Rectal smooth muscle tissue (tissue), 1 donor: ENCODE results near the gene CR1L.
"Not testable (repeated sequence)": the region's sequence is repeated elsewhere in the genome, so short reads cannot be mapped to it uniquely, and the experiment has no call there.

Experiments
- H3K27ac ChIP-seq: one replicate; pipeline ENCODE4 v1.7.0; 2013; ENCODE audit warnings: low read depth, low read length, inconsistent platforms
- H3K27me3 ChIP-seq: one replicate; pipeline ENCODE4 v1.7.0; 2013; ENCODE audit warnings: low read length; ENCODE audit not compliant: control insufficient read depth, insufficient read depth
- H3K36me3 ChIP-seq: one replicate; pipeline ENCODE4 v1.7.0; 2013; ENCODE audit warnings: low read length; ENCODE audit not compliant: control insufficient read depth, insufficient read depth
- H3K4me1 ChIP-seq: one replicate; pipeline ENCODE4 v1.7.0; 2013; ENCODE audit warnings: low read length; ENCODE audit not compliant: control insufficient read depth, insufficient read depth
- H3K4me3 ChIP-seq: one replicate; pipeline ENCODE4 v1.7.0; 2013; ENCODE audit warnings: low read length
- H3K9ac ChIP-seq: one replicate; pipeline ENCODE4 v1.7.0; 2013; ENCODE audit warnings: low read length

Gene CR1L

GRCh38 chr1:207633226-207633625 lies 11.7 kb upstream of the CR1L start:
- Histone ChIP-seq H3K36me3 (no peaks in the 10 kb centered on the region), H3K4me3 (no peak overlapping the region), H3K9ac (no peak overlapping the region), H3K27ac (no peak overlapping the region), H3K4me1 (no peaks in the 10 kb centered on the region), H3K27me3 (no peaks in the 10 kb centered on the region)

- H3K27ac ChIP-seq, H3K4me1 ChIP-seq, H3K9ac ChIP-seq, H3K4me3 ChIP-seq, H3K36me3 ChIP-seq, H3K27me3 ChIP-seq: not testable (repeated sequence)
Measured at GRCh38 chr1:207633699-207634289, 11.1 kb upstream of the CR1L start.

GRCh38 chr1:207634293-207634692 lies 10.6 kb upstream of the CR1L start:
- not testable (repeated sequence) for H3K4me1 ChIP-seq, H3K9ac ChIP-seq, H3K27ac ChIP-seq, H3K4me3 ChIP-seq, H3K36me3 ChIP-seq, H3K27me3 ChIP-seq

- not testable (repeated sequence) for H3K27ac ChIP-seq, H3K4me1 ChIP-seq, H3K36me3 ChIP-seq, H3K9ac ChIP-seq, H3K27me3 ChIP-seq, H3K4me3 ChIP-seq
Measured at GRCh38 chr1:207635569-207636186, 9.3 kb upstream of the CR1L start.

- H3K27me3 ChIP-seq, H3K27ac ChIP-seq, H3K4me1 ChIP-seq, H3K9ac ChIP-seq, H3K36me3 ChIP-seq, H3K4me3 ChIP-seq: not testable (repeated sequence)
Measured at GRCh38 chr1:207638487-207639145, 6.3 kb upstream of the CR1L start.

GRCh38 chr1:207639362-207639761 lies 5.6 kb upstream of the CR1L start:
- not testable (repeated sequence) for H3K27me3 ChIP-seq, H3K9ac ChIP-seq, H3K36me3 ChIP-seq, H3K4me3 ChIP-seq, H3K4me1 ChIP-seq, H3K27ac ChIP-seq

- Histone ChIP-seq H3K27ac (no peak overlapping the region), H3K9ac (no peak overlapping the region), H3K36me3 (no peaks in the 10 kb centered on the region), H3K4me1 (no peaks in the 10 kb centered on the region), H3K27me3 (no peaks in the 10 kb centered on the region), H3K4me3 (peak overlapping the region; percentile 54)
Measured at GRCh38 chr1:207644166-207644851, 624 bp upstream of the CR1L start.

- Histone ChIP-seq H3K36me3 (no peaks in the 10 kb centered on the region), H3K27ac (no peak overlapping the region), H3K4me3 (peak overlapping the region; percentile 75), H3K9ac (no peak overlapping the region), H3K4me1 (no peaks in the 10 kb centered on the region), H3K27me3 (no peaks in the 10 kb centered on the region)
Measured at GRCh38 chr1:207645635-207646081, 725 bp downstream of the CR1L start.

- Histone ChIP-seq H3K9ac (no peak overlapping the region), H3K4me3 (no peak overlapping the region), H3K27me3 (no peaks in the 10 kb centered on the region), H3K4me1 (no peaks in the 10 kb centered on the region), H3K36me3 (no peaks in the 10 kb centered on the region), H3K27ac (no peak overlapping the region)
Measured at GRCh38 chr1:207646171-207646570, 1.2 kb downstream of the CR1L start.

- Histone ChIP-seq H3K27ac (no peak overlapping the region), H3K4me1 (no peaks in the 10 kb centered on the region), H3K9ac (no peak overlapping the region), H3K4me3 (no peak overlapping the region), H3K36me3 (no peaks in the 10 kb centered on the region), H3K27me3 (no peaks in the 10 kb centered on the region)
Measured at GRCh38 chr1:207646944-207647579, 2.1 kb downstream of the CR1L start.

- no peaks in the 10 kb centered on the region for H3K36me3 ChIP-seq
- H3K4me3 ChIP-seq: no peak overlapping the region
- H3K27me3 ChIP-seq: no peaks in the 10 kb centered on the region
- H3K27ac ChIP-seq: no peak overlapping the region
- no peaks in the 10 kb centered on the region for H3K4me1 ChIP-seq
- no peak overlapping the region for H3K9ac ChIP-seq
Measured at GRCh38 chr1:207647671-207648333, 2.9 kb downstream of the CR1L start.
